Measurements from ENCODE around the gene SLC35F3. TPM values are rescaled to one million over a fixed set of nuclear protein-coding genes. Genes with fewer than 3 reads are reported as not detected.
"Not testable (repeated sequence)": the region's sequence is repeated elsewhere in the genome, so short reads cannot be mapped to it uniquely, and the experiment has no call there.

Gene SLC35F3
- polyA plus RNA-seq, 3 donors = 0.42 to 0.80 (median 0.61) TPM

- not testable (repeated sequence) for DNase-seq (ENCODE audit: extremely low read depth in 1 of 11, low read depth in 9 of 11, low spot score in 4 of 11)
Observed at GRCh38 chr1:234247746-234248145, 343.3 kb downstream of the SLC35F3 start.

GRCh38 chr1:234250747-234251146 is 346.3 kb downstream of the SLC35F3 start:
- DNase-seq (ENCODE audit: extremely low read depth in 1 of 11, low read depth in 9 of 11, low spot score in 4 of 11) = no peak

DNA sequence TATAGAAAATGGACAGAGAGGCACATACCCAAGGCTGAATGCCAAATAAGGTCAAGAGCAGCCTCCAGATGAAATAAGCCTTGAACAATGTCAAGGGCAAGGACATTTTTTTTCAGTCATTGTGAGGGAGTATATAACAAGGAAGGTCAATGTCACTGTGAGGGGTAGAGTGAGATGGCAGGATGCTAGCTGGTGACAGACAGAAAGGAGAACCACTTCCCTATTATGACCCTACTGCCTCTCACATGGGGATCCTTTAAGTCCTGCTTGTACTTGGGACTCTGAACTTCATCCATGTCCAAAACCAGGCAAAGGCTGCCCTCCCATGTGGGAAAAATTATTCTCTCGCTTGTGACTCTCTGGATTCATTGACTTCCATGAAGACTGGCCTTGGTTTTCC is 349.3 kb downstream of the SLC35F3 start:
- DNase-seq (ENCODE audit: extremely low read depth in 1 of 11, low read depth in 9 of 11, low spot score in 4 of 11) = no peak

DNA sequence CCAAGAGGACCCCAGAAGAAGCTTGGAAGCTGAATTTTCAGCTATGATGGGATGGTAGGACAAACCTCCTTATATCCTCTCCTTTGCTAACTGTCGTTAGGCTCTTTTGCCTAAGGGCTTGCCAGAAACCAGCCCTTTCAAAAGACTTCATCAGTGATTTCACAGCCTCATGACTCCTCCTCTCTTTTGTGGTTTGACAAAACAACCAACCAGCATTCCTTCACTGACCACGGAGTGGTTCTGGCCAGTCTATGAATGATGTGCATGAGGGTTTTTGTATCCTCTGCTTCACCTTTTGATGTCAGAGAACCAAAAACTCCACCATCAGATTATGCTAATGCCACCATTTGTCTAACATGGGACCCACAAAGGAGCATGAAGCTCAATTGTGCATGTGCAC is 351.9 kb downstream of the SLC35F3 start:
- no peak for DNase-seq (ENCODE audit: extremely low read depth in 1 of 11, low read depth in 9 of 11, low spot score in 4 of 11)

DNA sequence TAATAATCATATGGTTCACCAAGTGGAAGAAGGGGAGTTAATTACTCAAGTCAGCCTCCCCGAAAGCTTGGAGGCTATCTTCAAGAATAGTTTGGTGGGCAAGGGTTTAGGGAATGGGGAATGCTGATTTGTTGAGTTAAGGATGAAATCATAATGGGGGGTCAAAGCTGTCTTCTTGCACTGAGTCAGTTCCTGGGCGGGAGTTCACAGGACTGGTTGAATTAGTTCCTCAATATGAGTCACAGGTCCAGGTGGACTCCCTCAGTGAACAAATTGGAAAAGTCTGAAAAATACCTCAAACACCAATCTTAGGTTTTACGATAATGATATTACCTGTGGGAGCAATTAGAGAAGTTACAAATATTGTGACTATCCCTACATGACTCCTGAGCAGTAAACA is 353.6 kb downstream of the SLC35F3 start:
- no peak for DNase-seq (ENCODE audit: extremely low read depth in 1 of 11, low read depth in 9 of 11, low spot score in 4 of 11)

DNA sequence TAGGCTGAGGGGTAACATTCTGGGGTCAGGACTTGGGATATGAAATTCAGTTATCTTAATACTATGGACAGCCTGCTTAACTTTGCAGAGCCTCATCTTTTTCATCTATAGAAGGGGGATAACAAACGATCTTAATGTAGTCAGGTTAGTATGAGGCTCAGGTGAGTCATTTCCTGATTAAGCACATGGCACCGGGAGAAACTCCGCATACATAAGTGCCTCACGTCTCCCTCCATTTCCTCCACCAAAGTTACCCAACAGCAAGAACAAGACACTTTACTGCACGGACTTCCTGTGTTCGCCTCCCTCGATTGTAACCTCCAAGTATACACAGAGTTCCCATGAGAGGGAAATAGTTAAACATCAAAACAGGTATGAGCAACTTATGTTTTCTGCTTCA is 356.1 kb downstream of the SLC35F3 start:
- no peak for DNase-seq (ENCODE audit: extremely low read depth in 1 of 11, low read depth in 9 of 11, low spot score in 4 of 11)

DNA sequence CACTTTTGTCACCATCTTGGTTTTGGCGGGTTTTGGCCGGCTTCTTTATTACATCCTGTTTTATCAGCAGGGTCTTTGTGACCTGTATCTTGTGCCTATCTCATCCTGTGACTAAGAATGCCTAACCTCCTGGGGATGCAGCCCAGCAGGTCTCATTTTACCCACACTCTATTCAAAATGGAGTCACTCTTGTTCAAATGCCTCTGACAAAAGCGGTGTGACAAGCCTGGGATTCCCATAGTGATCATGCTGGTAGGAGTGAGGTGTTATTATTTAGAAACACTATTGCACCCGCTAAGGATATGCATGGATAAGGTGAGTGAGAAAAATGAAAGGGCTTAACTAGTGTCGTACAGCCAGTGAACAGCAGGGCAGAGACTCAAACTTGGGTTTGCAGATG is 357.1 kb downstream of the SLC35F3 start:
- DNase-seq (ENCODE audit: extremely low read depth in 1 of 11, low read depth in 9 of 11, low spot score in 4 of 11) = no peak

DNA sequence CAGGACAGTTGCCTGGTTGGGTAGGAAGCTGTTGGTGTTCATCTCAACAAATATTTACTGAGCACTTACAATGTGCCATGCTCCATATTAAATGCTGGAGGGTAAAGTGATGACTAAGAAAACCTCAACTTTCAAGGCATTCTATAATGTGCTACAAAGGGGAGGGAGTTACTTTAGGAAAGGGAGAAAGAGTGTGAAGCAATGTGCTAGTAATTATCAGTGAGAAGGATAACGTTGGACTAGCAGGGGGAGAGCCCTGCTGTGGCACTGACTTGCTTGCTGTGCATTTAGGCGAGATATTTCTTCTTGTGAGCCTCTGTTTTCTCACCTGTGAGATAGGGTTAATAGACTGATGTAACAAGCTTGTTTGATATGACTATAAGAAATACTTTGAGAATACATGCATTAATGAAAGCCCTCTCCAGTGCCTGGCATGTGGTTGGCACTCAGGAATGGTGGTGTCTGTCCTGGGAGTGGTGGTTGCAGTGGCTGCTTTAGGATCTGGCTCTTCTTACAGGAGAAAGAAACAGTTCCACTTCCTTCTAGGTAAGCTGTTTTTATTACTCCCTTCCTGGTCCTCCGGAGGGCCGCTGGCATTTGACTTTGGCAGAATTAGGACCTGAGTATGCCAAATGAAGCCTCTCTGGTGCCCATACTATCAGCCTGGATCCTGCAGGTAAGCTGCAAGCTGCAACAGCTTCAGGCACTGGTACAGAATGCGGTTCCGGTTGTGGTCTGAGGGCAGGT is 357.7 kb downstream of the SLC35F3 start:
- DNase-seq (ENCODE audit: extremely low read depth in 1 of 11, low read depth in 9 of 11, low spot score in 4 of 11) = no peak

DNA sequence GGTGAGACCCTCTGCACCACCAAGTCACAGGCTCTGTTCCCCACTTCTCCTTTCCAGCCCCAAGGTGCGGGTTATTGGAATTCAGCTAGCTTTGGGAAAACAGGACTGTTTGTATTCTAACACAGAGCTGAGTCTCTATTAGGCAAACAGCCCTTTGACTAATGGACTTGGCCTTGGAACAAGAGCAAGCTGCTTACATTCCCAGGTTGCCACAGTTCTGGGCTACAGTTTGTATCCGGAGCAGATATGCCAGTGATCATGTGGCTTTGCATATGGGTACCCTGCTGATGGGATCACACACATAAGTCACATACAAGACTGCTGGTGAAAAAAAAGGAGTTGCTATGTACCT is 358.3 kb downstream of the SLC35F3 start:
- DNase-seq (ENCODE audit: extremely low read depth in 1 of 11, low read depth in 9 of 11, low spot score in 4 of 11) = no peak

DNA sequence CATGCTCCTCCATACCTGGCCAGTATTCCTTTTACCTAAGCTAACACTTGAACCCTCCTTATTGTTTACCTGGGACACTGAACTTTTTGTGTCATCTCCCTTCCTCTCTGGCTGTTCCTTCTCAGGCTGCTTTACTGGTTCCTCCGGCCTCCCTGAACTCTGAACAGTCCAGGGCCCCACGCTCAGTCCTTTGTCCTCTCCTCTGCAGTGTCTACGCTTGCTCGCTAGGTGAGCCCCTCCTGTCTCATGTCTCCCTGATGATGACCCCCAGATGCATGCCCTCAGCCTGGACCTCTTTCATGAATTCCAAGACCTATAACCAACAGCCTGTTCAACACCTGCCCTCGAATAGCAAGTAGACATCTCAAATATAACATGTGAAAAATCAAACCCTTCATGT is 360.4 kb downstream of the SLC35F3 start:
- DNase-seq (ENCODE audit: extremely low read depth in 1 of 11, low read depth in 9 of 11, low spot score in 4 of 11) = no peak

GRCh38 chr1:234265321-234265720 is 360.8 kb downstream of the SLC35F3 start:
- DNase-seq (ENCODE audit: extremely low read depth in 1 of 11, low read depth in 9 of 11, low spot score in 4 of 11) = no peak

GRCh38 chr1:234265861-234266260 is 361.4 kb downstream of the SLC35F3 start:
- DNase-seq (ENCODE audit: extremely low read depth in 1 of 11, low read depth in 9 of 11, low spot score in 4 of 11) = no peak

- DNase-seq (ENCODE audit: extremely low read depth in 1 of 11, low read depth in 9 of 11, low spot score in 4 of 11) = no peak
Observed at GRCh38 chr1:234270093-234270492, 365.6 kb downstream of the SLC35F3 start.

DNA sequence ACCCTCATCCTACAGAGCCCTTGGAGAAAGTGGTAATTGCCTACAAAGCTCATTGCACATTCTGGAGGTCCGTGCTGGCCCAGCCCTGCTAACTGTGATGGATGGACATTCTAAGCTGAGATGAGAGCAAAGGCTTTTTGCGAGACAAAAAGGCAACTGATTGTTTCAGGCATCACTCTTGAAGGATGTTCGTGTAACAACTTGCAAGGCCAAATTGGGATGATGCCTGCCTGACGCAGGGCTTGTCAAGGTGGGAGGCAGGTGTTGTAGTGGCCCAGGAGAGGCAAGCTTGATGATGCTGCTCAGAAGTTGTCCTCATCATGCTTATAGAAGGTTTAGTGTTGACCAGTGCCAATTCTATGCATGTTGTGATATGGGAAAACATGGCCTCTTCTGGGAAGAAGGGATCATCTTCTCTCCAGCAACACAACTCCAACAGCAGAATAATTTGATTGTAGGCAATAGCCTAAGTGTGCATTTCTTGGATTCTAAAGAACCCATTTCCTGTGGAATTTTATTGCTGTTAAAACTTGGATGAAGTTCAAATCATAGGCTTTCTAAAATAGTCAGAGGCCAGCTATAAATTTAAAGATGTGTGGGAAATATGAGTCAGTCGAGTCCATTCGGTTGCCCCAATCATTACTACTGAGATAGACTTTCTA is 366.2 kb downstream of the SLC35F3 start:
- DNase-seq (ENCODE audit: extremely low read depth in 1 of 11, low read depth in 9 of 11, low spot score in 4 of 11) = no peak

- DNase-seq (ENCODE audit: extremely low read depth in 1 of 11, low read depth in 9 of 11, low spot score in 4 of 11) = no peak
Observed at GRCh38 chr1:234271243-234271606, 366.7 kb downstream of the SLC35F3 start.

- no peak for DNase-seq (ENCODE audit: extremely low read depth in 1 of 11, low read depth in 9 of 11, low spot score in 4 of 11)
Observed at GRCh38 chr1:234272656-234273312, 368.3 kb downstream of the SLC35F3 start.

DNA sequence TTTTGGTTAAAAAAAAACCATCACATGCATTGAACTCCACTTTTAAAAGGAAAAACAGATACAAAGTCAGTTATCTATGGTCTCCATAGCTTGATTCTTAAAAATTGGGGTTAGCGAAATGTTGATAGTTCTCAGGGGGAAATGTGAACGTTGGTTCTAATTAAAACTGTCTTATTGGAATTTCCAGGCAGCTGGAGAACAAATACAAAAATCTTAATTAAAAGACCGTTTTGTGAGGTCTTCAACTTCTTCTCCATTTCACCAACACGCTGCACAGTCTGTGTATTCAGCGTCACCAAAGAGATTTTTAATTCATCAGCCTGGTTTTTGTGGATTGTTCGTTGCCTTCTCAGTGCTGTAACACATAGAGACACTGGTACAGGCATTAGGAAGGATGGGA is 369.5 kb downstream of the SLC35F3 start:
- DNase-seq (ENCODE audit: extremely low read depth in 1 of 11, low read depth in 9 of 11, low spot score in 4 of 11) = no peak

DNA sequence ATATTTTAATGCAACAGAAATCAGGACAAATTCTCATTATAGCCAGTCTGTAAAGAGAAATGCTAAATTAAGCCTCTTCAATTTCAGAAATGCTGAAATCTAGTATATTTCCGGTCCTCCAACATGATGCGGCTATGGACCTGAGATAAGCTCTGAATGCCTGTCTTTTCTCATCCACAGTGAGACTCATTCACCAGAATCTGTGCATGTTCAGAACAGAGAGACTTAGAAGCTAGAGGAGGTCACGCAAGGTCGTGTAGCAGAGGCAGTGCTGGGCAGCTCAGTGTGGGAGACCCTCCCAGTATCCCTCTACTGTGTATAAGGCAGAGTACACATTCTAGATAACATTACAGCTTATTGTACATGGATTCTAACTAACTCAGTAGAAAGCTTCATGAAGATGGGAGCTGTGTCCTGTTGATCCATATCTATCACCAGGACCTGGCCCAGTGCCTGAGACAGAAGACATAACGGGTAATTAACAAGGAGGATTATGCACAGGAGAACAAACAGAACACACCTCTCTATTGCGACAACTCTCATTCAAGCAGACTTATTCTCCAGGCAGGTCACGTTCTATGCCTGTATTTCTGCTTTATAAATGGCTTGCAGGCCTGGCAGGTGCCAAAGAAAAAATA is 371.8 kb downstream of the SLC35F3 start:
- DNase-seq (ENCODE audit: extremely low read depth in 1 of 11, low read depth in 9 of 11, low spot score in 4 of 11) = no peak

DNA sequence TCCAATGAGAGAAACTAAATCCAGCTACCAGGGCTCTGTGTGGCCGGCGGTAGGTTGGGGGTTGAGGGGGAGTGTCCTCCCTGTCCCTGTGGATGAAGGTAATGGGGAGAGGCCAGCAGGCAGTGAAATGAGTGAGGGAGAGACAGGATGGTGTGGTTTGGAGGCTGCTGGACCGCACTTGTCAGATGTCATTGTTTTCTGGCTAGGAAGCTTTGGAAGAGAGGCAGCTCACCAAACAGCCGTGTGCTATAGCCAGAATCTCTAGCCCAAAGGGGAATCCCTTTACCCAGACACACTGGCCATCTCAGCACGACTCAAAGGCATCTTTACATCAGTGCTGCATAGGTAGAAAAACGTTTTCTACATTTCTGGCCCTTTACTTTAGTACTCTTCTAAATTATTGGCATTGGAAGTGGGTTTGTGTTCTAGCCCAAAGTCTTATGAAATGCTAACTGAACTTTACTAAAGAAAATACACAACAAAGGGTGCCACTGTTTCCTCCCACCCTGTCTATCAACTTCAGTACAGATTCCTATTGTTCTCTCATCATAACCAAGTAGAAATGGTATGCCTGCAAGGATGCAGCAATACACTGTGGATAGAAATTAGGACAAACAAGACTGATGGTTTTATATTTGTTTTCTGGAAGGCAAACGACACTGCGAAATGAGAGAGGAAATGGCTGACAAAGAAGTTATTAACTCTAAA is 372.8 kb downstream of the SLC35F3 start:
- no peak for DNase-seq (ENCODE audit: extremely low read depth in 1 of 11, low read depth in 9 of 11, low spot score in 4 of 11)
